Neural progenitor cell (in vitro differentiated cells): Measurements from ENCODE around the gene MAML3.

Source experiments
- EZH2phosphoT487 ChIP-seq: fragments of 200-600 bp; sonication (generic); IDR thresholded peaks from 2 replicates; pipeline ENCODE4 v1.6.1; 2017; ENCODE audit warnings: antibody characterized with exemption
- TF ChIP-seq, protein P1 (sequence below): fragments of 200-600 bp; sonication (generic); IDR thresholded peaks from 2 replicates; pipeline ENCODE4 v1.5.1; 2017; ENCODE audit warnings: antibody characterized with exemption, mild to moderate bottlenecking

DNA sequence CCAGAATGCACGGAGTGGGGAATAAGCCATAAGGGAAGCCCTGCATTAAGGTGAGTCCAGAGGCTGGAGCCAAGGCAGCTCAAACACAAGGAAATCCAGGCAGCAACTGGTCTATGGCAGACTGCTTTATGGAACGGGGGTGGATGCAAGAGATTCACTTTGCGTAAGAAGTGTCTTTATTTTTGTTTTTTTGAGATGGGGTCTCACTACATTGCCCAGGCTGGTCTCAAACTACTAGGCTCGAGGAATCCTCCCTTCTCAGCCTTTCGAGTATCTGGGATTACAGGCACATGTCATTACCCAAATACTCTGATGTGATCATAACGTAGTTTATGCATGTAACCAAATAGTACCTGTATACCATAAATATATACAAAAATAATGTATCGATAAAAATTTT, 199.5 kb downstream of the MAML3 start:
- no peak for TF ChIP-seq EZH2phosphoT487
- TF ChIP-seq, protein P1, sequence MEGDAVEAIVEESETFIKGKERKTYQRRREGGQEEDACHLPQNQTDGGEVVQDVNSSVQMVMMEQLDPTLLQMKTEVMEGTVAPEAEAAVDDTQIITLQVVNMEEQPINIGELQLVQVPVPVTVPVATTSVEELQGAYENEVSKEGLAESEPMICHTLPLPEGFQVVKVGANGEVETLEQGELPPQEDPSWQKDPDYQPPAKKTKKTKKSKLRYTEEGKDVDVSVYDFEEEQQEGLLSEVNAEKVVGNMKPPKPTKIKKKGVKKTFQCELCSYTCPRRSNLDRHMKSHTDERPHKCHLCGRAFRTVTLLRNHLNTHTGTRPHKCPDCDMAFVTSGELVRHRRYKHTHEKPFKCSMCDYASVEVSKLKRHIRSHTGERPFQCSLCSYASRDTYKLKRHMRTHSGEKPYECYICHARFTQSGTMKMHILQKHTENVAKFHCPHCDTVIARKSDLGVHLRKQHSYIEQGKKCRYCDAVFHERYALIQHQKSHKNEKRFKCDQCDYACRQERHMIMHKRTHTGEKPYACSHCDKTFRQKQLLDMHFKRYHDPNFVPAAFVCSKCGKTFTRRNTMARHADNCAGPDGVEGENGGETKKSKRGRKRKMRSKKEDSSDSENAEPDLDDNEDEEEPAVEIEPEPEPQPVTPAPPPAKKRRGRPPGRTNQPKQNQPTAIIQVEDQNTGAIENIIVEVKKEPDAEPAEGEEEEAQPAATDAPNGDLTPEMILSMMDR: no peak
